C4-2B (cell line): ENCODE data around the gene CPN2.

Source experiments
- H3K27ac ChIP-seq: fragments of 450-650 bp; 2 replicates; pipeline ENCODE4 v1.5.1; 2017
- ZFX ChIP-seq: fragments of 450-650 bp; IDR thresholded peaks from 2 replicates; pipeline ENCODE4 v1.6.1; 2017
- TF ChIP-seq, protein P1 (sequence below): fragments of 450-650 bp; conservative IDR thresholded peaks from 2 replicates; pipeline ENCODE4 v1.5.1; 2017; ENCODE audit warnings: mild to moderate bottlenecking

CPN2 gene

DNA sequence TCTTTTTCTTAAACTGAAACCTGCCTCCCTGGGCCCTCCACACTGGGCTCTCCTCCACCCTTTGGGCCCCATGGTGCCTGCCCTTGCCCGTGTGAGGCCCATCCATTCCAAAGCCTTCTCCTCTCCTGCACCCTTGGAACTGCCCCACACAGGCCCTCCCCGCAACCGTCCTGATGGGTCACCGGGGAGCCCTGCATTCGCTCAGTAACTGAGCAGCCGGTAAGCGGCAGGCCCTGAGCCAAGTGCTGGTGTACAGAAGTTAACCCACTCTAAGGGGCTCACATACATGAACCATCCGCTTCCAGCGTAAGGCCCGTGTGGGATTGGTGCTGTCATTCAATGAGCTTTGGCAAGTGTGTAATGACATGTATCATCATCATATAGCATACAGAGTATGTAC is 23.8 kb upstream of the CPN2 start:
- TF ChIP-seq ZFX = no peak
- H3K27ac ChIP-seq = no peak overlapping the region

DNA sequence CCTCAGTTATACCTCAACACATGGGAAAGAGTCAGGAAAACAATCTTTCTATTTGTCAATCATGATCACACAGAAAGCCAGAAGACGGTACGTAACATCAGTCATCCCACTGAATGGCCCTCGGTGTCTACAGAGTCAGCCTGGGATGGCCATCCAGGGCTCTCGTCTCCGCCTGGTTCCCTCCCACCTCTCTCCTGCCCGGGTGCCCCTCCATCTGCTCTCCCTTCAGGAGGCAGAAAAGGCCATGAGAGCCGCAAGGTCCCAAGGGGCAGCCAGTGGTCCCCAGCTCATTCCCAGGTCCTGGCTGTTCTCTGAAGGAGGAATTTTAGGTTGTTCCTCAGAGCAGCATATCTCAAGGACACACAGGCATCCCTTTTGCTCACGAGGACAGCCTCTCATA is 22.8 kb upstream of the CPN2 start:
- H3K27ac ChIP-seq = no peak overlapping the region
- no peak for TF ChIP-seq ZFX
- TF ChIP-seq, protein P1, sequence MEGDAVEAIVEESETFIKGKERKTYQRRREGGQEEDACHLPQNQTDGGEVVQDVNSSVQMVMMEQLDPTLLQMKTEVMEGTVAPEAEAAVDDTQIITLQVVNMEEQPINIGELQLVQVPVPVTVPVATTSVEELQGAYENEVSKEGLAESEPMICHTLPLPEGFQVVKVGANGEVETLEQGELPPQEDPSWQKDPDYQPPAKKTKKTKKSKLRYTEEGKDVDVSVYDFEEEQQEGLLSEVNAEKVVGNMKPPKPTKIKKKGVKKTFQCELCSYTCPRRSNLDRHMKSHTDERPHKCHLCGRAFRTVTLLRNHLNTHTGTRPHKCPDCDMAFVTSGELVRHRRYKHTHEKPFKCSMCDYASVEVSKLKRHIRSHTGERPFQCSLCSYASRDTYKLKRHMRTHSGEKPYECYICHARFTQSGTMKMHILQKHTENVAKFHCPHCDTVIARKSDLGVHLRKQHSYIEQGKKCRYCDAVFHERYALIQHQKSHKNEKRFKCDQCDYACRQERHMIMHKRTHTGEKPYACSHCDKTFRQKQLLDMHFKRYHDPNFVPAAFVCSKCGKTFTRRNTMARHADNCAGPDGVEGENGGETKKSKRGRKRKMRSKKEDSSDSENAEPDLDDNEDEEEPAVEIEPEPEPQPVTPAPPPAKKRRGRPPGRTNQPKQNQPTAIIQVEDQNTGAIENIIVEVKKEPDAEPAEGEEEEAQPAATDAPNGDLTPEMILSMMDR = no peak

DNA sequence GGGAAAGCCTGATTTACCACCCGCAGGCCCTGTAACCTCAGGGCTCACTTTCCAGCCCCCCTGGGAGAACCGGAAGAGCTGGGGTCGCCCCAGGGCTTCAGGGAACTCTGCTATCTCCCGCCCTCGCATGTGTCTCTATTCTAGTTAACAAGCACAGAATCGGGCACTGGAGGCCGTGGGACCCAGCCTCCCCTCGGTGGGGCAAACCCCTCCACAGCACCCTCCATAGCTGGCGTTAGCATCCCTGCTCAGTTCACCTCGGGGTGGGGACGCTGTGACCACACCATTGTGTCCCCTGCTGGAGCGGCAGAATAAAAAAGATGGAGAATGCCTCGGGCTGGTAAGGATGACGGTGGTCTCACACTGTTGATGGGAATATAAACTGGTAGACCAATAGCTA is 21.9 kb upstream of the CPN2 start:
- TF ChIP-seq, protein P1 = no peak
- no peak for TF ChIP-seq ZFX
- no peak overlapping the region for H3K27ac ChIP-seq

DNA sequence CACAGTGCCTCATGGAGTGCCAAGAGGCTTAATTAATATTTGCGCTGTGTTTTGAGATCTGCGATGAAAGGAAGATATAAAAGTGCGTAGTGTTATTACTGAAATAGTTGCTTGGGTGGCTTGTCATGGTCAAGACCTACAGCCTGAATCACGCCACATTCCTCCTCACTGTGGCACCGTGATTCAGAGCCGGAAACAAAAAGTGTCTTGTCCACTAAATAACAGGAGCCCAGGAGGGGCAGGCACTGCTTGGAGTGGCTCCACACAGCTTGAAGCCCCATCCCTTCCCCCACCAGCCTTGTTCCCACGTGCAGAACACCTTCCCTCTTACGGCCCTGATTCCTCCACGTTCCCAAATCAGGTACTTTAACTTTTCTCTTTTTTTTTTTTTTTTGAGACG is 19.6 kb upstream of the CPN2 start:
- TF ChIP-seq ZFX = no peak
- no peak overlapping the region for H3K27ac ChIP-seq

DNA sequence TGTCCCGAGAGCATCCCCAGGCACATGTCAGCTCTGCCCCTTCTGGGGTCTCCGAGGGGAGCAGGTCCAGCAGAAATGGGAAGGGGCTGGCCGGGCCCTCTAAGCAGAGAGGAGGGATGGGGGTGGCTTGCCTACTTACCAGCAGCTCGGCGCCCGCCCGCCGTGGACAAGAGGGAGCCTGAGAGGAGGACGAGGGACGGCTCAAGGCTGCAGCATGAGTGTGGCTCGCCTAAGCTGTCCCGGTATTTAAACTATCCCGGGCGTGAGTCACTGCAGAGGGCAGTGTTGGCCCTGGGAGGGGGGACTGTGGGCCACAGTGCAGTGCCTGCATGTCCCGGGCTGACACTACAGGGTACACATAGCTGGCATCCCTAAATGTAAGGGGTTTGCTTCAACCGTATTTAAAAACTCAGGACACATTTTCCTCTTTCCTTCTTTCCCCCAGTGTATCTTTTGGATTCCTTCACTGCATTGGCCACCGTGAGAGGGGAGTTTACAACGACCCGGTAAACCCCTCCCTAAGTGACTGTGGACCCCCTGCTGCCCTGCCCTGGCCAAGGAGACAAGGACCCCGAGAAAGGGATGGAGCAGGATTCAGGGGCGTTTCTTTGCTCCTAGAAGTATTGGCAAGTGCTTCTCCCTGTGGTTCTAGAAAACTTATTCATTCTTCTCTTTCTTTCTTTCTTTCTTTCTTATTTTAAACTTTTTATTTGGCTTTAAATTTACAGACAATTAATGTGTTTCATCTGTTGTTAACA is 18.6 kb upstream of the CPN2 start, which contains the start of gene LRRC15:
LRRC15 (minus strand) TSS at position 222 of the 758 bp plus-strand sequence. CDS start 8,700 bp downstream, outside the sequence.
- no peak for TF ChIP-seq ZFX
- TF ChIP-seq, protein P1 = no peak
- no peak within 1 kb of the TSS for H3K27ac ChIP-seq

DNA sequence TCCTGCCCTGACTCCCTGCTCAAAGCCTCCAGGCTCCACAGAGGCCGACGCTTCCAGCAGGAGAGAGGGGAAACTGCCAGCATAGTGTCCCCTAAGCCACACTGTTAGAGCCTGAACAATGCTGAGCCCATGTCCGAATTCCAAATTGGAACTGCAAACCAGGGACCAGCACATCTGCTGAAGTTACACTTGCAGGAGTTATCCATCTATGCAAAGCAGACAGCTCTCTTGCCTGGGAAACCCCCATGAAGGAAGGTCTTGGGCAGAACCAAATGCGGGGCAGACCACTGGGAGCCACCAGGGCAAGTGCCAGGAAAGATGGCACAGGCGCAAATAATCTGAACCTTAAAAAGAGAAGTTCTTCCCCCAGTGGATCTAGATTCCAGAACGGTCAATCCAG is 17.8 kb upstream of the CPN2 start:
- H3K27ac ChIP-seq = no peak overlapping the region

DNA sequence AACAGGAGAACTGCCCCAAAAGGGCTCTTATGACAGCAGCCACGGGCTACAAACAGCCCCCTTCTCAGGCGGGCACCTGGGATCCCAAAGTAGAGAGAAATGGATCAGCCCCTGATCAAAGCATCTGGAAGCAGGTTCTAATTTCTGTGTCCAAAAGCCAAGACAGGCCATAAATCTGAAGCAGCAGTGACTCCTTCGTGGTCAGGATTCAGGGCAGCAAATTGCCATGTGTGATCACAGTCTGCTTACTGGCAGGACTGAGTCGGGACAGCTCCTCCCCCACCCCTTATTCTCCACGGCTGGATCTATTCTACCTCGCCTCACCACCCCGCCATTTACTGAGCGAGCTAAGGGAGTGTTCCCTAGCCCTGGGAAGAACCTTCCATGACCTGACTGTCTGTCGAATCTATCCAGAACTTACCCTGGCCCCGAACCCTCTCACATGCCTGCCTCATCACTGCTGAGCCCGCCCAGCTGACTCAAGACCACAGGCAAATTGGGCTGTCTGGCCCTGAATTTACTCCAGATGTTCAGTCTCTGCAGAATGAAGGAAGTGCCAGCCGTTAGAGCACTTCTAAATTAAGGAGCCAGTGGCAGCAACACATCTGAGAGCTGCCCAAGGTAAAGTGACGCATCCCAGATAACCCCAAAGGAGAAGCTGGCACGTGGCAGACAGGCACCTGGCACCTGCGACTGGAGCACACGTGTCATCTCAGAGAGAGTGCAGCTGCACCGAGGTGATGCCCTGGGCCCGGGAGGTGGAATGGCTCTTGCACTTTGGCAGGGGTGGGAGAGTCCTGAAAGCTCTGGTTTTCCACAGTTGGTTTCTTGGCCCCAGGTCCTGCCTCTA is 17.1 kb upstream of the CPN2 start:
- H3K27ac ChIP-seq = no peak overlapping the region
- TF ChIP-seq, protein P1 = no peak
- no peak for TF ChIP-seq ZFX

More for the DNA sequence above, 17.8 kb upstream of the CPN2 start:
- no peak for TF ChIP-seq ZFX
- TF ChIP-seq, protein P1 = no peak

DNA sequence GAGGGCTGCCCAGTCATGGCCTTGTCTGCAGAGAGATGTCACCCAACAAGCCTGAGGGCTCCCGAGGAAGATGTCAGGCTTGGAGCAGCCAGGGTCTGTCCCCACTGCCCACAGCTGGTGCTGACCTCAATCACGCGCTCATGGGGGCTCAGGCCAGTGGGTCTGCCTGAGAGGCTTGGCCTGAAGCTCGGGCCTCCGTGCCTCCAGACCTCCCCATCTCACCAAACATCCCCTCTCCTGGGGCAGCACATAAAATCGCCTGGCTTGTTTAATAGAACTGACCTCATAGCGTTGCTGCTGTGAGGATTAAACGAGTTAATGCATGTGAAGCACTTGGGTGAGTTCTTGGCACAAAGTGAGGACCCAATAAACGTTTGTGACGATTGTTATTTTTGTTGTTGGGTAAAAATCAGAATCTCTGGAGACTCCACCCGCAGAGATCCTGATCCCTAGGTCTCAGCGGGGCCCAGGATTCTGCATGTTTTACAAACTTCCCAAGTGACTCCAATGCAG is 14.9 kb upstream of the CPN2 start:
- TF ChIP-seq, protein P1 = no peak
- TF ChIP-seq ZFX = no peak
- no peak overlapping the region for H3K27ac ChIP-seq
